SW 1271 (cell line): ENCODE results near the gene EPN3.

Source experiments
- DNase-seq, 2 experiments: peaks; one replicate each; lab custom pipeline; 2025; lab: John Stamatoyannopoulos, UW

Gene EPN3

DNA sequence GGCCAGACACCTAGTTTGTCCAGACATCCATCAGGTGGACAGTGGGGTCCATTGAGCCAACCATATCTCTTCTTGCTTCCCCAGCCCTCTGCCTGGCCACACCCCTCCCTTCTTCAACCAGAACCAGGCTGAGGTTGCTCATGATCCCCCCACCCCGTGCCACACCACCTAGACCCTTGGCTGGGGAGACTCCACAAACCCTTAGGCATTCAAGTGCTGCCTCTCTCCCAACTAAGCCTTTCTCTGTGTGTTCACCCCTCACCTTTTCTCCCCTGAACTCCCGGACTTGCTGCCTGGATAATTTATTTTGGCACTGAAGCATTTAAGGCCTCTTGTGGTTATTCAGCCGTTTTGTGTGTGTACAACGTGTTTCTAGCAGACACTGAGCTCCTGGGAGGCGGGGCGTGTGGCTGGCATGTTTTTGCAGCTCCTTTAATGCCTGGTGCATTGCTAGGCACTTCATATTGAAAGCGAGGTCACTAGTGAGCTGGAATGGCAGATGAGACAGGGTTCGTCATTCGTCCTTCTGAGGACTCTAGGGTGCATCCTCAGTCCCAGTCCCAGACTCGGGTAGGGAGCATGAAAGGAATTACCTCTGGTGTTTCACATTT lies 56.7 kb downstream of the EPN3 start:
- DNase-seq, result no peak

DNA sequence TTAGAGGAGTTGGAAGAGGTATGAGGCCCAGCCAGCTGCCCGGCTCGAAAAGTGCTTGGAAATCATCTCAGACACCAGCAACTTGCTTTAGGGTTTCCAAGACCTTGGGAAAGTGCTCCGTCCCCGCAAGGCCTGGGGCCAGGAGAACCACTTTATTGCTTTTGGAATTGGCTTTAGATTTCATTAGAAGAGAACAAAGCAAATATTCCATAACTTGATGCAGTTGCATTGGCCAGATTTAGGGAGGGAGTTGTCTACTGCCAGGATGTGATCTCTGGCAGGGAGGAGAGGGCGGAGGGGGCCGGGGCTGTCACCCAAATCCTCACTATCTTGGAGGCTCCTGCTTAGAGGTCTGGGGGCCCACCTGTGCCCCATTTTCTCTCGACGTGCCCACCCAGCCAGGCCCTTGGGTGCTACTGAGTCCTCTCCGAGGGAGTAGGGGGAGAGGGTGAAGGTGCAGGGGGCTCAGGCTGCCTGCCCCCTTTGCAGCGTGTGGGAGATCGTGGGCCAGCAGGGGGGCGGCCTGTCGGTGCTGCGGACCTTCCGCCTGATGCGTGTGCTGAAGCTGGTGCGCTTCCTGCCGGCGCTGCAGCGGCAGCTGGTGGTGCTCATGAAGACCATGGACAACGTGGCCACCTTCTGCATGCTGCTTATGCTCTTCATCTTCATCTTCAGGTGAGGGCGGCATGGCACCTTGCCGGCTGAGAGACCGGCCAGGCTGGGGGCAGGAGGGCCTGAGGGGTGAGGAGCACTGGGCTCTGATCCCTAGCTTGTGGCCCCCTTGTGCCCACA lies 58.6 kb downstream of the EPN3 start:
- DNase-seq, result no peak

DNA sequence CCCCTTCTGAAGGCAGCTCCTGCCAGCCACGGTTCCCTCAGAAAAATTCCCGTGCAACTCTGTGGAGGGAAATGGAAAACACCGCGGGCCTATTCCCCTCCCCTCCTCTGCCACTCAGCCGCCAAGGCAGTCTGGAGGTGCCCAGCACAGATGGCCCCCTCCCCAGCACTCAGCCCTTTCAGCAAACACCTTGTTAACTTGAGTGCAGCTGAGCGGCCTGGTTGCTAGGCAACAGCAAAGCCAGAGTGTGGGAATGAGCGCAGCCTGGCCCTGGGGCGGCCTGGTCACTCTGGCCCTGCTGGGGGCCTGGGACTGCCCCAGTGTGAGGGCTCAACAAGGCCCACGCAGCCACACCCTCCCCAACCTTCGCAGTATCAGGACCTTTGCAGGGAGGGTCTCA lies 60.8 kb downstream of the EPN3 start:
- DNase-seq, result no peak
